OCI-LY7 (cell line): ENCODE results near the gene SLC10A4. TPM values are rescaled to one million over a fixed set of nuclear protein-coding genes. Genes with fewer than 3 reads are reported as not detected.

Experiments
- BruUV-seq: library from RNA; stranded (reverse); fragments of 400-500 nt; replicated peaks from 2 replicates; lab custom pipeline; 2021; lab: Mats Ljungman, UMichigan
- CTCF ChIA-PET: fragments of 300-600 bp; sonication (Branson Sonifier 250); formaldehyde crosslinking; loops from one replicate; lab custom pipeline; 2022; ENCODE audit warnings: antibody characterized with exemption; ENCODE audit not compliant: unreplicated experiment; lab: Charles Lee
- POLR2A ChIA-PET: fragments of 300-600 bp; sonication (Branson Sonifier 250); formaldehyde crosslinking; loops from one replicate; lab custom pipeline; 2022; ENCODE audit warnings: antibody characterized with exemption; lab: Charles Lee
- DNase-seq: peaks from one replicate; pipeline ENCODE4 v3.0.0-alpha.2; 2015; ENCODE audit warnings: low spot score
- H2AFZ ChIP-seq: fragments of 200-600 bp; sonication (generic), shearing (Covaris generic); 2 replicates; pipeline ENCODE4 v1.6.1; 2014; ENCODE audit warnings: mild to moderate bottlenecking, antibody characterized with exemption, low read length, moderate library complexity
- H3K27ac ChIP-seq: fragments of 200-600 bp; sonication (generic); 2 replicates; pipeline ENCODE4 v1.5.1; 2014; ENCODE audit warnings: mixed run types, low read depth, mild to moderate bottlenecking, moderate library complexity, low read length, inconsistent platforms; ENCODE audit not compliant: poor library complexity, severe bottlenecking
- H3K36me3 ChIP-seq: fragments of 200-600 bp; sonication (generic); 2 replicates; pipeline ENCODE4 v1.6.1; 2014; ENCODE audit warnings: mild to moderate bottlenecking, antibody characterized with exemption, low read length, moderate library complexity, mixed read lengths; ENCODE audit not compliant: insufficient read depth
- H3K4me1 ChIP-seq: fragments of 200-600 bp; sonication (generic); 2 replicates; pipeline ENCODE4 v1.5.1; 2014; ENCODE audit warnings: mild to moderate bottlenecking, low read length; ENCODE audit not compliant: insufficient read depth, poor library complexity, severe bottlenecking
- H3K4me2 ChIP-seq: fragments of 200-600 bp; sonication (generic); 2 replicates; pipeline ENCODE4 v1.6.1; 2014; ENCODE audit warnings: mild to moderate bottlenecking, low read length
- H3K4me3 ChIP-seq: fragments of 200-600 bp; sonication (generic); 2 replicates; pipeline ENCODE4 v1.5.1; 2014; ENCODE audit warnings: mild to moderate bottlenecking, low read depth, low read length; ENCODE audit not compliant: poor library complexity, severe bottlenecking
- H3K79me2 ChIP-seq: fragments of 200-600 bp; sonication (generic); 2 replicates; pipeline ENCODE4 v1.6.1; 2016; ENCODE audit warnings: low read depth, mild to moderate bottlenecking, low read length, moderate library complexity, mixed read lengths; ENCODE audit not compliant: insufficient read depth
- H3K9me2 ChIP-seq: fragments of 200-600 bp; sonication (generic); 2 replicates; pipeline ENCODE4 v1.6.1; 2016; ENCODE audit warnings: mild to moderate bottlenecking, low read length, mixed read lengths; ENCODE audit not compliant: insufficient read depth
- H3K9me3 ChIP-seq: fragments of 200-600 bp; sonication (generic); 2 replicates; pipeline ENCODE4 v1.6.1; 2014; ENCODE audit warnings: mild to moderate bottlenecking, mixed run types, low read length, mixed read lengths
- H4K20me1 ChIP-seq: fragments of 200-600 bp; sonication (generic); 2 replicates; pipeline ENCODE4 v1.6.1; 2014; ENCODE audit warnings: mild to moderate bottlenecking, antibody characterized with exemption, low read length, moderate library complexity, mixed read lengths; ENCODE audit not compliant: insufficient read depth
- EZH2phosphoT487 ChIP-seq: fragments of 200-600 bp; sonication (generic); IDR thresholded peaks from 2 replicates; pipeline ENCODE4 v1.6.1; 2018; ENCODE audit warnings: low read depth, borderline replicate concordance, mild to moderate bottlenecking, mixed run types, antibody characterized with exemption, low read length, moderate library complexity, mixed read lengths
- intact Hi-C: fragments of 100-400 bp; cut with micrococcal nuclease; formaldehyde crosslinking; loops from one replicate; pipeline ENCODE4 v1.10.0; 2022; ENCODE audit not compliant: unreplicated experiment
- total RNA-seq, 2 experiments: library from RNA; depleted of rRNA in 1 of 2; stranded (reverse); fragments of >200 nt in 1 of 2; shearing (Covaris generic) in 1 of 2; gene quantifications; 2 replicates each; pipeline ENCODE4 v1.2.3, GENCODE V29; 2014 to 2022
- TF ChIP-seq, protein P1 (sequence below): fragments of 200-600 bp; sonication (generic); conservative IDR thresholded peaks from 2 replicates; pipeline ENCODE4 v1.5.1; 2014; ENCODE audit warnings: mild to moderate bottlenecking, antibody characterized with exemption, low read length, moderate library complexity, mixed read lengths

SLC10A4 gene
- total RNA-seq, 2 experiments from 2014 or later: not detected

DNA sequence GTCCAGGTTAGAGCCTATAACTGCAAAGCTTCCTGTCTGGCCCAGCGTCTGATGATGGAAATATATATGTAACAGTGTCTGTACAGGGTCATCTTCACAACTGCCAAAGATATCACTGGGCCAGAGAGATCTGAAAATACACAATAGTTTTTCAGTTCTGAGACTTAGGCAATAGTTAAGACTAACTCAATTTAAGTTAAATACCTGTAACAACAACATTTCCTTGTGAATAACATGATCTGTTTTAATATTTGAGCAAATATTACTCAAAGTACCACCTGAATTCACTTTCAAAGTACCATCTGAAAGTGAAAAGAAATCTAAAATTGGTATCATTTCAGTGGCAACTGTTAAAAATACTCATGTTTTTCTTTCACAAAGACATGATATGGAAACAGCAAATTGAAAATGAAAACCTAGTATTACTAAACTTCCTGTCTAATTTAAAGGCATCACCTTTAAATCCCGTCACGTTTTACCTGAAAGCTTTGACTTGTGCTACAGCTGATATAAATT is 16.5 kb downstream of the SLC10A4 start:
- intact Hi-C loops: no loop called here
- no peak overlapping the region for H3K27ac ChIP-seq
- CTCF ChIA-PET: no interaction called here

GRCh38 chr4:48503233-48504025 is 20.3 kb downstream of the SLC10A4 start:
- Histone ChIP-seq H3K4me1 (no peaks in the 10 kb centered on the region), H2AFZ (no peak overlapping the region), H3K79me2 (no peaks in the 10 kb centered on the region), H4K20me1 (no peaks in the 10 kb centered on the region), H3K4me2 (no peak overlapping the region), H3K27ac (no peak overlapping the region), H3K36me3 (peaks cover 63% of the 10 kb centered on the region), H3K9me2 (no peaks in the 10 kb centered on the region), H3K4me3 (no peak overlapping the region), H3K9me3 (no peaks in the 10 kb centered on the region)
- no TSS peak for BruUV-seq
- TF ChIP-seq, protein P1, sequence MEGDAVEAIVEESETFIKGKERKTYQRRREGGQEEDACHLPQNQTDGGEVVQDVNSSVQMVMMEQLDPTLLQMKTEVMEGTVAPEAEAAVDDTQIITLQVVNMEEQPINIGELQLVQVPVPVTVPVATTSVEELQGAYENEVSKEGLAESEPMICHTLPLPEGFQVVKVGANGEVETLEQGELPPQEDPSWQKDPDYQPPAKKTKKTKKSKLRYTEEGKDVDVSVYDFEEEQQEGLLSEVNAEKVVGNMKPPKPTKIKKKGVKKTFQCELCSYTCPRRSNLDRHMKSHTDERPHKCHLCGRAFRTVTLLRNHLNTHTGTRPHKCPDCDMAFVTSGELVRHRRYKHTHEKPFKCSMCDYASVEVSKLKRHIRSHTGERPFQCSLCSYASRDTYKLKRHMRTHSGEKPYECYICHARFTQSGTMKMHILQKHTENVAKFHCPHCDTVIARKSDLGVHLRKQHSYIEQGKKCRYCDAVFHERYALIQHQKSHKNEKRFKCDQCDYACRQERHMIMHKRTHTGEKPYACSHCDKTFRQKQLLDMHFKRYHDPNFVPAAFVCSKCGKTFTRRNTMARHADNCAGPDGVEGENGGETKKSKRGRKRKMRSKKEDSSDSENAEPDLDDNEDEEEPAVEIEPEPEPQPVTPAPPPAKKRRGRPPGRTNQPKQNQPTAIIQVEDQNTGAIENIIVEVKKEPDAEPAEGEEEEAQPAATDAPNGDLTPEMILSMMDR: no peak
- TF ChIP-seq EZH2phosphoT487: no peak
- intact Hi-C loops: no loop called here
- DNase-seq: no peak
- ChIA-PET CTCF (no interaction called here), POLR2A (interaction anchor here (0.6 to 1.2 kb wide), 4 partner anchors 11 to 117 kb away, joined by 3 to 5 read pairs (median 4); no protein-coding TSS in a partner anchor)

More for the DNA sequence above, 16.5 kb downstream of the SLC10A4 start:
- Histone ChIP-seq H3K4me3 (no peak overlapping the region), H3K9me3 (no peaks in the 10 kb centered on the region), H3K79me2 (no peaks in the 10 kb centered on the region), H3K4me2 (no peak overlapping the region), H3K9me2 (no peaks in the 10 kb centered on the region), H3K4me1 (no peaks in the 10 kb centered on the region), H3K36me3 (peaks cover 36% of the 10 kb centered on the region), H2AFZ (no peak overlapping the region), H4K20me1 (no peaks in the 10 kb centered on the region)
- TF ChIP-seq, protein P1: no peak
- TF ChIP-seq EZH2phosphoT487: no peak
- POLR2A ChIA-PET: interaction anchor here (0.7 kb wide), 2 partner anchors 431 to 1015 kb away, joined by 3 to 5 read pairs; partner anchors contain the start of gene ATP10D
- DNase-seq: no peak
- BruUV-seq: no TSS peak

DNA sequence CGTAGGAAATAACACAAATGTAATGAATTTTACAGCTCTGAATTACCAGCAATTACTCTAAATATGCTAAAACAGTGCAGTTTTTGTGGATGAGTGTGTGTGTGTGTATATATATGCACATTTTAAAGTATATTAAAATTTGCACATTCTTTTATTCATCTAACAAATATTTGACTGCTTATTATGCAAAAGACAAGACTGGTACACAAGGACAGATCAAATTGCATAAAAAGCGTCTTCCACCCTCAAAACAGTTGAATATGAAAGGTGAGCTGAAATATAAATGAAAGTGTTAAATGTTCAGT is 20.8 kb downstream of the SLC10A4 start:
- Histone ChIP-seq H3K9me3 (no peaks in the 10 kb centered on the region), H3K4me2 (no peak overlapping the region), H2AFZ (no peak overlapping the region), H3K4me1 (no peaks in the 10 kb centered on the region), H3K4me3 (no peak overlapping the region), H3K36me3 (peaks cover 64% of the 10 kb centered on the region), H3K9me2 (no peaks in the 10 kb centered on the region), H4K20me1 (no peaks in the 10 kb centered on the region), H3K79me2 (no peaks in the 10 kb centered on the region), H3K27ac (no peak overlapping the region)
- CTCF ChIA-PET: no interaction called here
- TF ChIP-seq, protein P1: no peak
- TF ChIP-seq EZH2phosphoT487: no peak
- intact Hi-C loops: no loop called here
- DNase-seq: no peak
- POLR2A ChIA-PET: interaction anchor here (0.6 to 1.2 kb wide), 4 partner anchors 11 to 118 kb away, joined by 3 to 5 read pairs (median 4); no protein-coding TSS in a partner anchor
- no TSS peak for BruUV-seq
